WTC11 (cell line): Measurements from ENCODE around the gene UGGT2. TPM values are rescaled to one million over a fixed set of nuclear protein-coding genes. Genes with fewer than 3 reads are reported as not detected.

ENCODE experiments used
- ATAC-seq: fragments of 200-7000 bp; cut with Tn5 transposase; 2 replicates; pipeline ENCODE4 v1.10.0; 2021; ENCODE audit warnings: mild to moderate bottlenecking, moderate library complexity
- CTCF ChIA-PET: fragments of 300-600 bp; sonication (Branson Sonifier 250); formaldehyde crosslinking; loops from one replicate; lab custom pipeline; 2021; ENCODE audit warnings: antibody characterized with exemption; lab: Charles Lee
- POLR2A ChIA-PET: fragments of 350-600 bp; sonication (Branson Sonifier 250); formaldehyde crosslinking; loops from one replicate; lab custom pipeline; 2021; ENCODE audit warnings: antibody characterized with exemption; lab: Charles Lee
- DNase-seq: peaks from one replicate; pipeline ENCODE4 v3.0.0; 2021; ENCODE audit warnings: low spot score
- H3K27ac Mint-ChIP-seq: 2 replicates; pipeline ENCODE4 v1.8.0; 2021; ENCODE audit warnings: mixed read lengths
- H3K27me3 Mint-ChIP-seq: 2 replicates; pipeline ENCODE4 v1.8.0; 2021; ENCODE audit warnings: low read depth, mild to moderate bottlenecking, moderate library complexity, mixed read lengths
- H3K36me3 Mint-ChIP-seq: 2 replicates; pipeline ENCODE4 v1.8.0; 2021; ENCODE audit warnings: mixed read lengths
- H3K4me1 Mint-ChIP-seq: 2 replicates; pipeline ENCODE4 v1.8.0; 2022; ENCODE audit warnings: mixed read lengths
- H3K4me3 Mint-ChIP-seq: 2 replicates; pipeline ENCODE4 v1.8.0; 2021; ENCODE audit warnings: mild to moderate bottlenecking, moderate library complexity, mixed read lengths
- H3K9me3 Mint-ChIP-seq: 2 replicates; pipeline ENCODE4 v1.8.0; 2021; ENCODE audit warnings: mixed read lengths
- CREM ChIP-seq: sonication (generic); formaldehyde crosslinking; IDR thresholded peaks from 2 replicates; pipeline ENCODE4 v1.8.1; 2022; ENCODE audit warnings: mild to moderate bottlenecking, missing genetic modification reagents, moderate library complexity
- GRHL2 ChIP-seq: fragments of 250-450 bp; sonication (Bioruptor Pico); IDR thresholded peaks from 2 replicates; pipeline ENCODE4 v1.8.0; 2022; ENCODE audit warnings: mild to moderate bottlenecking, moderate library complexity; ENCODE audit not compliant: insufficient replicate concordance, severe bottlenecking
- HMGA2 ChIP-seq: fragments of 250-450 bp; sonication (Bioruptor Pico); IDR thresholded peaks from 2 replicates; pipeline ENCODE4 v1.4.0; 2021; ENCODE audit warnings: mild to moderate bottlenecking, moderate library complexity
- NFE2L1 ChIP-seq: sonication (generic); formaldehyde crosslinking; IDR thresholded peaks from 2 replicates; pipeline ENCODE4 v1.8.1; 2023; ENCODE audit warnings: missing genetic modification reagents
- NR1H2 ChIP-seq: sonication (generic); formaldehyde crosslinking; IDR thresholded peaks from 2 replicates; pipeline ENCODE4 v1.9.0; 2021; ENCODE audit warnings: mild to moderate bottlenecking, moderate library complexity, missing genetic modification reagents
- NR2C2 ChIP-seq: sonication (generic); formaldehyde crosslinking; IDR thresholded peaks from 2 replicates; pipeline ENCODE4 v1.8.0; 2022; ENCODE audit warnings: mild to moderate bottlenecking, missing genetic modification reagents
- OVOL2 ChIP-seq: fragments of 250-450 bp; sonication (Bioruptor Pico); IDR thresholded peaks from 2 replicates; pipeline ENCODE4 v1.9.0; 2021; ENCODE audit warnings: mild to moderate bottlenecking, borderline replicate concordance
- PRRX2 ChIP-seq: fragments of 250-450 bp; sonication (Bioruptor Pico); IDR thresholded peaks from 2 replicates; pipeline ENCODE4 v1.8.0; 2021; ENCODE audit warnings: mild to moderate bottlenecking
- ZNF138 ChIP-seq: sonication (generic); formaldehyde crosslinking; conservative IDR thresholded peaks from 2 replicates; pipeline ENCODE4 v1.8.1; 2022; ENCODE audit warnings: mild to moderate bottlenecking, moderate library complexity, missing genetic modification reagents
- ZNF317 ChIP-seq: sonication (generic); formaldehyde crosslinking; IDR thresholded peaks from 2 replicates; pipeline ENCODE4 v1.8.1; 2023; ENCODE audit warnings: low read depth, mild to moderate bottlenecking, moderate library complexity, missing genetic modification reagents, borderline replicate concordance
- ZNF416 ChIP-seq: fragments of 250-450 bp; sonication (Bioruptor Pico); IDR thresholded peaks from 2 replicates; pipeline ENCODE4 v1.9.0; 2021; ENCODE audit warnings: mild to moderate bottlenecking, inconsistent platforms
- ZNF671 ChIP-seq: fragments of 250-450 bp; sonication (Bioruptor Pico); IDR thresholded peaks from 2 replicates; pipeline ENCODE4 v1.8.0; 2021; ENCODE audit warnings: mild to moderate bottlenecking
- total RNA-seq: library from RNA; stranded (reverse); gene quantifications from 3 replicates; pipeline ENCODE4 v1.2.3, GENCODE V29; 2021
- TF ChIP-seq, protein P1 (sequence below): sonication (generic); formaldehyde crosslinking; IDR thresholded peaks from 2 replicates; pipeline ENCODE4 v1.8.0; 2023; ENCODE audit warnings: mild to moderate bottlenecking, missing genetic modification reagents
- TF ChIP-seq, protein P2 (sequence below): sonication (generic); formaldehyde crosslinking; IDR thresholded peaks from 2 replicates; pipeline ENCODE4 v1.8.1; 2023; ENCODE audit warnings: mild to moderate bottlenecking, missing genetic modification reagents, moderate library complexity
- TF ChIP-seq, protein P3 (sequence below): fragments of 250-450 bp; sonication (Bioruptor Pico); IDR thresholded peaks from 2 replicates; pipeline ENCODE4 v1.9.0; 2021; ENCODE audit warnings: mild to moderate bottlenecking
- TF ChIP-seq, protein P4 (sequence below): fragments of 250-450 bp; sonication (Bioruptor Pico); IDR thresholded peaks from 2 replicates; pipeline ENCODE4 v1.9.0; 2021; ENCODE audit warnings: moderate library complexity, mild to moderate bottlenecking, inconsistent platforms, borderline replicate concordance

Gene UGGT2
- total RNA-seq, 1 experiment from 2014 or later = 31.1 TPM

DNA sequence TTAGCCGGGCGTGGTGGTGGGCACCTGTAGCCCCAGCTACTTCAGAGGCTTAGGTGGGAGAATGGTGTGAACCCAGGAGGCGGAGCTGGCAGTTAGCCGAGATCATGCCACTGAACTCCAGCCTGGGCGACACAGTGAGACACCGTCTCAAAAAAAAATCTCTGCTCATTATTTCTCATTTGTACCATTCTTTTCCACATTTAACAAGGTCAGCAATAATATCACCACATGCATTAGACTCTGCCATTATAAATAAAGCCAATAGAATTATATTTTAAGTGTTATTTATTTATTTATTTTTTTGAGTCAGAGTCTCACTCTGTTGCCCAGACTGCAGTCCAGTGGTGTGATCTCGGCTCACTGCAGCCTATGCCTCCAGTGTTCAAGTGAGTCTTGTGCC is 24.2 kb downstream of the UGGT2 start (continued):
- TF ChIP-seq, protein P1, sequence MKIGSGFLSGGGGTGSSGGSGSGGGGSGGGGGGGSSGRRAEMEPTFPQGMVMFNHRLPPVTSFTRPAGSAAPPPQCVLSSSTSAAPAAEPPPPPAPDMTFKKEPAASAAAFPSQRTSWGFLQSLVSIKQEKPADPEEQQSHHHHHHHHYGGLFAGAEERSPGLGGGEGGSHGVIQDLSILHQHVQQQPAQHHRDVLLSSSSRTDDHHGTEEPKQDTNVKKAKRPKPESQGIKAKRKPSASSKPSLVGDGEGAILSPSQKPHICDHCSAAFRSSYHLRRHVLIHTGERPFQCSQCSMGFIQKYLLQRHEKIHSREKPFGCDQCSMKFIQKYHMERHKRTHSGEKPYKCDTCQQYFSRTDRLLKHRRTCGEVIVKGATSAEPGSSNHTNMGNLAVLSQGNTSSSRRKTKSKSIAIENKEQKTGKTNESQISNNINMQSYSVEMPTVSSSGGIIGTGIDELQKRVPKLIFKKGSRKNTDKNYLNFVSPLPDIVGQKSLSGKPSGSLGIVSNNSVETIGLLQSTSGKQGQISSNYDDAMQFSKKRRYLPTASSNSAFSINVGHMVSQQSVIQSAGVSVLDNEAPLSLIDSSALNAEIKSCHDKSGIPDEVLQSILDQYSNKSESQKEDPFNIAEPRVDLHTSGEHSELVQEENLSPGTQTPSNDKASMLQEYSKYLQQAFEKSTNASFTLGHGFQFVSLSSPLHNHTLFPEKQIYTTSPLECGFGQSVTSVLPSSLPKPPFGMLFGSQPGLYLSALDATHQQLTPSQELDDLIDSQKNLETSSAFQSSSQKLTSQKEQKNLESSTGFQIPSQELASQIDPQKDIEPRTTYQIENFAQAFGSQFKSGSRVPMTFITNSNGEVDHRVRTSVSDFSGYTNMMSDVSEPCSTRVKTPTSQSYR (CRISPR knock-in tag) = no peak
- TF ChIP-seq ZNF138 (CRISPR knock-in tag) (no peak), GRHL2 (no peak)
- TF ChIP-seq, all 79 proteins: peak for 0

DNA sequence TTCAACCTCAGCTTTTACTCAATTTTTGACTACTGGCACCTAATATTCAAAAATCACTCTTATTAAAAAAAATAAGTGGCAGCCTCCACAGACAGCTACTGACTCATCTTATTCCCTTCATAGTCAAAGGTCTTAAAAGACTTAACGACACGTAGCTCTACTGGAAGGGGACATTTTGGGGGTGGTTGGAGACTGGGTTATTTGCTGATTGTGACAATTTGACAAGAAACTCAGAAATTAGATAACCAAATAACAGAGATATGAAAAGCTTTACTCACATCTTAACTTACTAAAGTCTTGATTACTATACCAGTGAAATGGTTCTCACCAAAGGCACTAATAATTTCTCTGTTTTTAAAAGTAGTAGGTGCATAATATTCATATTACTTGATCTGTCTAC is 25.7 kb downstream of the UGGT2 start:
- Mint-ChIP-seq H3K4me1 (no peaks in the 10 kb centered on the region), H3K4me3 (no peak overlapping the region), H3K9me3 (no peaks in the 10 kb centered on the region), H3K27ac (no peak overlapping the region), H3K36me3 (peaks cover 18% of the 10 kb centered on the region), H3K27me3 (no peaks in the 10 kb centered on the region)
- ChIA-PET CTCF (interaction anchor here (0.9 kb wide), 1 partner anchor 31 kb away, joined by 3 read pairs; no protein-coding TSS in a partner anchor), POLR2A (no interaction called here)
- ATAC-seq (no peak), DNase-seq (no peak)
- TF ChIP-seq ZNF317 (no peak), HMGA2 (CRISPR knock-in tag) (no peak), OVOL2 (CRISPR knock-in tag) (no peak), NFE2L1 (CRISPR knock-in tag) (no peak), ZNF671 (CRISPR knock-in tag) (no peak), PRRX2 (no peak), NR2C2 (no peak)
- TF ChIP-seq, protein P2, sequence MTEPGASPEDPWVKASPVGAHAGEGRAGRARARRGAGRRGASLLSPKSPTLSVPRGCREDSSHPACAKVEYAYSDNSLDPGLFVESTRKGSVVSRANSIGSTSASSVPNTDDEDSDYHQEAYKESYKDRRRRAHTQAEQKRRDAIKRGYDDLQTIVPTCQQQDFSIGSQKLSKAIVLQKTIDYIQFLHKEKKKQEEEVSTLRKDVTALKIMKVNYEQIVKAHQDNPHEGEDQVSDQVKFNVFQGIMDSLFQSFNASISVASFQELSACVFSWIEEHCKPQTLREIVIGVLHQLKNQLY = no peak

DNA sequence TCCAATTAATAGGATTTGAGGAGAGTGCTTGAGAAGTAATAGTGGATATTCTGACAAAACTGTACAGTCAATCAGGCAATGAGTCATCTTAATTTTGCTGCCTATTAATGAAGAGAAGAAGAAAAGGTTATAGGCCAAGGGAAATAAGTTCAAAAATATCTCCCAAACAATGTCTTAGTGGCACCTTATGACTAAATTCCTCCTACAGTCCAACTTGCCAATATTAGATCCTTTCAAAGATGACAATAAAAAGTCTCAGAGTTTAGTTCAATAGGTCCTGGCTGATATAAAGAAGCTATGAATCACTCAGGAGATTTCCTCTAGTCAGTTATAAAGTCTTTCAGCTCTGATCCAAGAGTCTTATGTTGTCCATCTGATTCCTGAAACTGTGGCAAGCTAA is 27.9 kb downstream of the UGGT2 start:
- H3K4me1 Mint-ChIP-seq = peaks cover 8% of the 10 kb centered on the region
- H3K27ac Mint-ChIP-seq = no peak overlapping the region
- no peak for DNase-seq
- ATAC-seq = no peak
- POLR2A ChIA-PET = no interaction called here
- TF ChIP-seq, protein P3, sequence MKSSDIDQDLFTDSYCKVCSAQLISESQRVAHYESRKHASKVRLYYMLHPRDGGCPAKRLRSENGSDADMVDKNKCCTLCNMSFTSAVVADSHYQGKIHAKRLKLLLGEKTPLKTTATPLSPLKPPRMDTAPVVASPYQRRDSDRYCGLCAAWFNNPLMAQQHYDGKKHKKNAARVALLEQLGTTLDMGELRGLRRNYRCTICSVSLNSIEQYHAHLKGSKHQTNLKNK = no peak
- TF ChIP-seq, protein P4, sequence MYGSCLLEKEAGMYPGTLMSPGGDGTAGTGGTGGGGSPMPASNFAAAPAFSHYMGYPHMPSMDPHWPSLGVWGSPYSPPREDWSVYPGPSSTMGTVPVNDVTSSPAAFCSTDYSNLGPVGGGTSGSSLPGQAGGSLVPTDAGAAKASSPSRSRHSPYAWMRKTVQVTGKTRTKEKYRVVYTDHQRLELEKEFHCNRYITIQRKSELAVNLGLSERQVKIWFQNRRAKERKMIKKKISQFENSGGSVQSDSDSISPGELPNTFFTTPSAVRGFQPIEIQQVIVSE = no peak
- no peak for TF ChIP-seq NFE2L1 (CRISPR knock-in tag)
- no peak for TF ChIP-seq ZNF416 (CRISPR knock-in tag)
- no peak for TF ChIP-seq CREM (CRISPR knock-in tag)
- TF ChIP-seq, protein P1 (CRISPR knock-in tag) = no peak
- no peak for TF ChIP-seq NR1H2 (CRISPR knock-in tag)
- H3K4me3 Mint-ChIP-seq = no peak overlapping the region
- H3K9me3 Mint-ChIP-seq = no peaks in the 10 kb centered on the region
- H3K36me3 Mint-ChIP-seq = peaks cover 11% of the 10 kb centered on the region
- H3K27me3 Mint-ChIP-seq = no peaks in the 10 kb centered on the region
- CTCF ChIA-PET = no interaction called here
